SU-DHL-6 (cell line): Measurements from ENCODE around the gene FLNA.

ENCODE experiments used
- H2AFZ ChIP-seq: fragments of 200-600 bp; sonication (generic); 2 replicates; pipeline ENCODE4 v1.6.1; 2014; ENCODE audit warnings: low read depth, mild to moderate bottlenecking, moderate library complexity, mixed read lengths, antibody characterized with exemption, low read length; ENCODE audit not compliant: severe bottlenecking
- H3F3A ChIP-seq: fragments of 200-600 bp; shearing (Covaris generic); 2 replicates; pipeline ENCODE4 v1.6.0; 2016; ENCODE audit warnings: antibody characterized with exemption, mild to moderate bottlenecking; ENCODE audit not compliant: insufficient read depth
- H3K27ac ChIP-seq: fragments of 200-600 bp; sonication (generic); 2 replicates; pipeline ENCODE4 v1.5.1; 2016; ENCODE audit warnings: low read depth, mild to moderate bottlenecking, low read length, moderate library complexity, mixed read lengths
- H3K27me3 ChIP-seq: fragments of 200-600 bp; sonication (generic), shearing (Covaris generic); 2 replicates; pipeline ENCODE4 v1.6.0; 2014; ENCODE audit warnings: mild to moderate bottlenecking, low read length
- H3K36me3 ChIP-seq: fragments of 200-600 bp; sonication (generic); 2 replicates; pipeline ENCODE4 v1.6.1; 2014; ENCODE audit warnings: mild to moderate bottlenecking, low read length, mixed read lengths
- H3K4me2 ChIP-seq: fragments of 300-600, 200-600 bp; shearing (Covaris generic), sonication (generic); 2 replicates; pipeline ENCODE4 v1.6.0; 2014; ENCODE audit warnings: low read length, low read depth, mild to moderate bottlenecking; ENCODE audit not compliant: poor library complexity, severe bottlenecking
- H3K4me3 ChIP-seq: fragments of 200-600 bp; sonication (generic); 2 replicates; pipeline ENCODE4 v1.5.1; 2014; ENCODE audit warnings: antibody characterized with exemption, low read length, mild to moderate bottlenecking, mixed read lengths; ENCODE audit not compliant: insufficient read depth, poor library complexity, severe bottlenecking
- H3K79me2 ChIP-seq: fragments of 200-600 bp; sonication (generic); 2 replicates; pipeline ENCODE4 v1.6.1; 2014; ENCODE audit warnings: mild to moderate bottlenecking, low read length, moderate library complexity; ENCODE audit not compliant: insufficient read depth
- H3K9ac ChIP-seq: fragments of 200-600 bp; sonication (generic); 2 replicates; pipeline ENCODE4 v1.7.0; 2014; ENCODE audit warnings: mild to moderate bottlenecking, low read length
- H3K9me2 ChIP-seq: fragments of 200-600 bp; sonication (generic); replicated peaks from 2 replicates; pipeline ENCODE4 v1.6.1; 2014; ENCODE audit warnings: low read length; ENCODE audit not compliant: insufficient read depth
- H3K9me3 ChIP-seq: fragments of 200-600 bp; sonication (generic); 2 replicates; pipeline ENCODE4 v1.6.1; 2014; ENCODE audit warnings: low read length, mixed read lengths; ENCODE audit not compliant: insufficient read depth
- H4K20me1 ChIP-seq: fragments of 200-600 bp; sonication (generic); 2 replicates; pipeline ENCODE4 v1.6.1; 2014; ENCODE audit warnings: low read depth, mild to moderate bottlenecking, antibody characterized with exemption, low read length, moderate library complexity, mixed read lengths
- CTCF ChIP-seq: fragments of 200-600 bp; sonication (generic); IDR thresholded peaks from one replicate; pipeline ENCODE4 v1.5.1; 2017; ENCODE audit warnings: antibody characterized with exemption, mild to moderate bottlenecking, low read length, moderate library complexity; ENCODE audit not compliant: insufficient read depth, poor library complexity, severe bottlenecking
- EZH2phosphoT487 ChIP-seq: fragments of 200-600 bp; sonication (generic), shearing (Covaris generic); conservative IDR thresholded peaks from 2 replicates; pipeline ENCODE4 v1.6.1; 2018; ENCODE audit warnings: mild to moderate bottlenecking, antibody characterized with exemption, low read length, moderate library complexity, mixed read lengths

The FLNA gene

GRCh38 chrX:154369449-154370299 is 4.8 kb downstream of the FLNA start:
- no peaks in the 10 kb centered on the region for H3K9me2 ChIP-seq
- H4K20me1 ChIP-seq, result no peaks in the 10 kb centered on the region
- H3K9ac ChIP-seq, result peak overlapping the region; percentile 79
- peak overlapping the region; percentile 67 for H3K27ac ChIP-seq
- TF ChIP-seq CTCF (no peak), EZH2phosphoT487 (no peak)
- no peak overlapping the region for H2AFZ ChIP-seq
- no peaks in the 10 kb centered on the region for H3K36me3 ChIP-seq
- H3K79me2 ChIP-seq, result 0 out of 2 replicates have a peak, but pooled peaks cover 7% of the 10 kb centered on the region
- H3K9me3 ChIP-seq, result no peaks in the 10 kb centered on the region
- H3K4me3 ChIP-seq, result peak overlapping the region; percentile 59
- no peaks in the 10 kb centered on the region for H3F3A ChIP-seq
- peak overlapping the region; percentile 91 for H3K4me2 ChIP-seq
- no peaks in the 10 kb centered on the region for H3K27me3 ChIP-seq

GRCh38 chrX:154368630-154369448 is 5.6 kb downstream of the FLNA start:
- no peak for TF ChIP-seq EZH2phosphoT487
- no peak for TF ChIP-seq CTCF
- Histone ChIP-seq H3K36me3 (no peaks in the 10 kb centered on the region), H4K20me1 (no peaks in the 10 kb centered on the region), H3K9ac (peak overlapping the region; percentile 79), H3K9me2 (no peaks in the 10 kb centered on the region), H3F3A (no peaks in the 10 kb centered on the region), H3K79me2 (0 out of 2 replicates have a peak, but pooled peaks cover 7% of the 10 kb centered on the region), H3K4me3 (peak overlapping the region; percentile 59), H3K27ac (peak overlapping the region; percentile 32), H2AFZ (no peak overlapping the region), H3K4me2 (peak overlapping the region; percentile 91), H3K27me3 (no peaks in the 10 kb centered on the region), H3K9me3 (no peaks in the 10 kb centered on the region)

GRCh38 chrX:154367474-154368308 is 6.7 kb downstream of the FLNA start:
- no peak overlapping the region for H3K4me3 ChIP-seq
- H3F3A ChIP-seq, result no peaks in the 10 kb centered on the region
- no peaks in the 10 kb centered on the region for H4K20me1 ChIP-seq
- no peak overlapping the region for H3K4me2 ChIP-seq
- H3K9me2 ChIP-seq, result no peaks in the 10 kb centered on the region
- H3K9ac ChIP-seq, result no peak overlapping the region
- no peaks in the 10 kb centered on the region for H3K36me3 ChIP-seq
- no peaks in the 10 kb centered on the region for H3K27me3 ChIP-seq
- H3K9me3 ChIP-seq, result no peaks in the 10 kb centered on the region
- no peak overlapping the region for H3K27ac ChIP-seq
- no peak overlapping the region for H2AFZ ChIP-seq
- H3K79me2 ChIP-seq, result 0 out of 2 replicates have a peak, but pooled peaks cover 7% of the 10 kb centered on the region
- TF ChIP-seq EZH2phosphoT487 (no peak), CTCF (no peak)
